ENCODE results near the gene B4GALNT4. TPM values are rescaled to one million over a fixed set of nuclear protein-coding genes. Genes with fewer than 3 reads are reported as not detected.

Gene B4GALNT4
- total and polyA plus RNA-seq, 2 of the 4 experiments (the other 2 are of a cell fraction), result 5.2 to 38.6 TPM

GRCh38 chr11:406796-407650 is 37.7 kb downstream of the B4GALNT4 start:
- peak overlapping the region; percentile 6; the same call in 1 of the 2 replicates for H3K27ac ChIP-seq (ENCODE audit: insufficient read depth, low read length)
- peak overlapping the region; percentile 37 for H3K9ac ChIP-seq (ENCODE audit: low read depth, low read length)
- DNase-seq, result peak; percentile 65
- H3K4me3 ChIP-seq (ENCODE audit: insufficient read depth, low read depth, low read length), result peak overlapping the region; percentile 54
- H3K9me3 ChIP-seq (ENCODE audit: control insufficient read depth, insufficient read depth, low read length), result no peaks in the 10 kb centered on the region
- 26% methylated on average over 17 of the region's 91 CpGs; no CpG with 5 or more reads in 1 of the 2 experiments for WGBS, 2 experiments (ENCODE audit: extremely low coverage in 2 of 2, insufficient read length in 1 of 2)
- dilution Hi-C loops (cut with HindIII; ENCODE audit: low sequenced_read_pairs, unreplicated experiment), result no loop called here
- H4K91ac ChIP-seq (ENCODE audit: insufficient read depth, low read depth, low read length), result no peak overlapping the region
- no peak overlapping the region; the same call in 2 of the 3 replicates for H2BK15ac ChIP-seq (ENCODE audit: low read depth, low read length)
- H3K4ac ChIP-seq (ENCODE audit: low read depth, low read length), result peak overlapping the region; percentile 43; the same call in 1 of the 2 replicates
- 0 out of 2 replicates have a peak overlapping the region, but pooled peaks have one; percentile 19 for H3K14ac ChIP-seq (replicated peaks; ENCODE audit: low read depth, low read length)
- H3K36me3 ChIP-seq (ENCODE audit: control insufficient read depth, insufficient read depth, low read length), result no peaks in the 10 kb centered on the region
- H2AK9ac ChIP-seq (replicated peaks; ENCODE audit: low read depth, low read length, poor library complexity), result peak overlapping the region; percentile 47
- peak overlapping the region; percentile 57; the same call in 1 of the 2 replicates for H2BK120ac ChIP-seq (ENCODE audit: low read depth, low read length)
- peaks cover 3% of the 10 kb centered on the region; the same call in 1 of the 2 replicates for H3K27me3 ChIP-seq (ENCODE audit: control insufficient read depth, insufficient read depth, low read length)
- in situ Hi-C loops (cut with MboI; ENCODE audit: low sequenced_read_pairs), result no loop called here
- H2BK5ac ChIP-seq (ENCODE audit: low read depth, low read length, poor library complexity, severe bottlenecking), result peak overlapping the region; percentile 39
- POLR2A ChIA-PET (ENCODE audit: unreplicated experiment), result interaction anchor here (0.5 to 1.2 kb wide), 2 partner anchors 15 to 157 kb away, joined by 3 to 4 read pairs; no protein-coding TSS in a partner anchor
- no peak overlapping the region for H3K56ac ChIP-seq (ENCODE audit: extremely low read depth, insufficient read depth, low read length)
- H3K18ac ChIP-seq (ENCODE audit: low read depth, low read length), result no peak overlapping the region; the same call in 1 of the 2 replicates
- peak overlapping the region; percentile 96 for H2AFZ ChIP-seq (replicated peaks; ENCODE audit: low read length, poor library complexity)
- H3K23ac ChIP-seq (ENCODE audit: low read depth, low read length), result no peak overlapping the region
- peak; percentile 83 for ATAC-seq (ENCODE audit: low read depth)
- H3K4me2 ChIP-seq (ENCODE audit: low read depth, low read length), result peak overlapping the region; percentile 61
- peak overlapping the region; percentile 74 to 80; a peak in 3 of 4 replicates for H4K8ac ChIP-seq (ENCODE audit: low read depth in 2 of 2, low read length in 2 of 2)
- BruUV-seq (replicated peaks), result no TSS peak
- no peaks in the 10 kb centered on the region for H4K20me1 ChIP-seq (ENCODE audit: insufficient read depth, low read length)
- no peak overlapping the region for H2BK20ac ChIP-seq (ENCODE audit: low read depth, low read length)
- CTCF ChIA-PET, result interaction anchor here (1.8 kb wide), 1 partner anchor 42 kb away, joined by 12 read pairs; the partner anchor contains the start of gene PTDSS2
- peaks cover 3% of the 10 kb centered on the region; the same call in 1 of the 2 replicates for H3K4me1 ChIP-seq (ENCODE audit: control insufficient read depth, insufficient read depth, low read length)
- intact Hi-C loops (cut with micrococcal nuclease), result no loop called here
- H3K9me1 ChIP-seq (ENCODE audit: insufficient read depth, low read length), result no peaks in the 10 kb centered on the region
- H4K5ac ChIP-seq (ENCODE audit: low read depth, low read length), result peak overlapping the region; percentile 60
- no peaks in the 10 kb centered on the region for H3K79me1 ChIP-seq (ENCODE audit: low read depth in 1 of 2, low read length in 2 of 2)
- no peak overlapping the region for H2AK5ac ChIP-seq (ENCODE audit: low read depth, low read length)
- no peak for TF ChIP-seq POLR2A (IDR thresholded peaks at IDR 0.05; ENCODE audit: low read depth, low read length)
- 0 out of 2 replicates have a peak, but pooled peaks have one; percentile 4 for TF ChIP-seq CTCF (conservative IDR thresholded peaks at IDR 0.05; ENCODE audit: low read depth, low read length)
